AG04450 (cell line): ENCODE results near the gene LIN54. TPM values are rescaled to one million over a fixed set of nuclear protein-coding genes. Genes with fewer than 3 reads are reported as not detected.
"Not testable (repeated sequence)": the region's sequence is repeated elsewhere in the genome, so short reads cannot be mapped to it uniquely, and the experiment has no call there.

ENCODE experiments used
- CTCF ChIA-PET: fragments of 300-600, 350-600 bp; formaldehyde crosslinking; extraction: SDS; loops from one replicate; lab custom pipeline; 2022; ENCODE audit warnings: antibody characterized with exemption, inconsistent platforms; lab: Charles Lee
- POLR2A ChIA-PET: fragments of 350-600 bp; formaldehyde crosslinking; extraction: SDS; loops from one replicate; lab custom pipeline; 2021; ENCODE audit warnings: antibody characterized with exemption, inconsistent platforms; lab: Yijun Ruan, JAX
- DNase-seq: peaks from one replicate; pipeline ENCODE4 v3.0.0-alpha.2; 2011; ENCODE audit warnings: low read depth, low spot score
- H3K27ac ChIP-seq: one replicate; pipeline ENCODE4 v1.5.1; 2012; ENCODE audit warnings: low read depth, low read length, control low read depth
- H3K27me3 ChIP-seq: one replicate; pipeline ENCODE4 v1.6.0; 2012; ENCODE audit warnings: low read length; ENCODE audit not compliant: control insufficient read depth, insufficient read depth
- H3K4me3 ChIP-seq: 2 replicates; pipeline ENCODE4 v1.5.1; 2011; ENCODE audit warnings: mild to moderate bottlenecking, low read depth, low read length, control low read depth
- H3K9me3 ChIP-seq: 2 replicates; pipeline ENCODE4 v1.5.1; 2012; ENCODE audit warnings: low read length; ENCODE audit not compliant: control insufficient read depth, insufficient read depth
- polyA minus RNA-seq: library from RNA; depleted of rRNA, polyadenylated mRNA; stranded (reverse); fragments of >200 nt; gene quantifications from 2 replicates; pipeline ENCODE4 v1.2.3, GENCODE V29; 2011; rRNA and poly(A)+ RNA removed
- polyA plus RNA-seq: library from polyadenylated mRNA; depleted of rRNA; stranded (reverse); fragments of >200 nt; gene quantifications from 2 replicates; pipeline ENCODE4 v1.2.3, GENCODE V29; 2011; rRNA removed
- TF ChIP-seq, protein P1 (sequence below): IDR thresholded peaks from 2 replicates; pipeline ENCODE4 v1.5.1; 2011; ENCODE audit warnings: low read depth, low read length, control low read depth, inconsistent platforms

LIN54 gene
- polyA plus RNA-seq = 9.6 and 13.9 TPM in 2 replicates
- polyA minus RNA-seq = 25.2 and 34.4 TPM in 2 replicates

DNA sequence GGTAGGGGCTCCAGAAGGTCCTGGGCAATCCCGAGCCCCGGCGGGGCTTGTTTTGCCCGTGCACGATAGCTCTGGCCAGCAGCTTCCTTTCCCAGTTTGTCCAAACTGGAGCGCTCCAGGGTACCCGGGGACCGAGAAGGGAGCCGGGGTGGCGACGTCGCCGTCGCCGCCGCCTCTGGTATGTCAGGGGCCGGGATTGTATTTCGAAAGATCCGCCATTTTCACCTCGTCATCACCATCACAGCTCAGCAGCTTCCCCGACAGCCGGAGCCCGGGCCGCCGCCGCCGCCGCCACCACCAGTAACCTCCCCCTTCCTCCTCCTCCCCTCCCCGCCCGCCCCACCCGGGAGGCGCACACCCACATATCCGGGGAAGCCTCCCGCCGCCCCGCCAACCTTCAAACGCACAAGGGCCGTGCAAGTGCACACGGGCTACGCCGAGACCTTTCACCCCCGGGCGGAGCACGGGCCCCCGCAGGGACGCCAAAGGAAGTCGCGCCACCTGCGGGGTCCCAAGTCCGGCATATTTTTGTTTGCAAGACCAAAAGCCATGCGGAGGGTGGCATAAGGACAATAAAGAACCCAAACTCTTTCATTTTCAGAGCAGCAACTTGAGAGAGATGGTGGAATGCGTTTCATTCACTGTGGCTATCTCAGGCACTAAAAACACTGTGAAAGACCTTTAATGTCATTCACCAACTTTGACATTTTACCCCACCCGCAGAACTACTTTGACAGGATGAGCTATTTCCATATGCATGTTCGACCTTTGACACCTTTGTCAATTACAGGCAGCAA is at the start of gene LIN54:
TSS of gene LIN54 (minus strand) at position 302 of the 797 bp plus-strand sequence. CDS start 25,979 bp downstream, outside the sequence.
- H3K27me3 ChIP-seq = no peaks in the 10 kb centered on the region
- ChIA-PET POLR2A (interaction anchor here (0.6 to 3.9 kb wide), 7 partner anchors 23 to 1945 kb away, joined by 3 to 33 read pairs (median 5); partner anchors contain the start of gene COPS4), CTCF (interaction anchor here (0.6 to 2.5 kb wide), 7 partner anchors 21 to 522 kb away, joined by 3 to 9 read pairs (median 5); partner anchors contain the start of genes COPS4, COQ2 and THAP9)
- TF ChIP-seq, protein P1, sequence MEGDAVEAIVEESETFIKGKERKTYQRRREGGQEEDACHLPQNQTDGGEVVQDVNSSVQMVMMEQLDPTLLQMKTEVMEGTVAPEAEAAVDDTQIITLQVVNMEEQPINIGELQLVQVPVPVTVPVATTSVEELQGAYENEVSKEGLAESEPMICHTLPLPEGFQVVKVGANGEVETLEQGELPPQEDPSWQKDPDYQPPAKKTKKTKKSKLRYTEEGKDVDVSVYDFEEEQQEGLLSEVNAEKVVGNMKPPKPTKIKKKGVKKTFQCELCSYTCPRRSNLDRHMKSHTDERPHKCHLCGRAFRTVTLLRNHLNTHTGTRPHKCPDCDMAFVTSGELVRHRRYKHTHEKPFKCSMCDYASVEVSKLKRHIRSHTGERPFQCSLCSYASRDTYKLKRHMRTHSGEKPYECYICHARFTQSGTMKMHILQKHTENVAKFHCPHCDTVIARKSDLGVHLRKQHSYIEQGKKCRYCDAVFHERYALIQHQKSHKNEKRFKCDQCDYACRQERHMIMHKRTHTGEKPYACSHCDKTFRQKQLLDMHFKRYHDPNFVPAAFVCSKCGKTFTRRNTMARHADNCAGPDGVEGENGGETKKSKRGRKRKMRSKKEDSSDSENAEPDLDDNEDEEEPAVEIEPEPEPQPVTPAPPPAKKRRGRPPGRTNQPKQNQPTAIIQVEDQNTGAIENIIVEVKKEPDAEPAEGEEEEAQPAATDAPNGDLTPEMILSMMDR = no peak
- peak within 1 kb of the TSS; percentile 95 for H3K27ac ChIP-seq
- DNase-seq = no peak
- H3K4me3 ChIP-seq = peak within 1 kb of the TSS; percentile 78
- no peaks in the 10 kb centered on the region for H3K9me3 ChIP-seq

DNA sequence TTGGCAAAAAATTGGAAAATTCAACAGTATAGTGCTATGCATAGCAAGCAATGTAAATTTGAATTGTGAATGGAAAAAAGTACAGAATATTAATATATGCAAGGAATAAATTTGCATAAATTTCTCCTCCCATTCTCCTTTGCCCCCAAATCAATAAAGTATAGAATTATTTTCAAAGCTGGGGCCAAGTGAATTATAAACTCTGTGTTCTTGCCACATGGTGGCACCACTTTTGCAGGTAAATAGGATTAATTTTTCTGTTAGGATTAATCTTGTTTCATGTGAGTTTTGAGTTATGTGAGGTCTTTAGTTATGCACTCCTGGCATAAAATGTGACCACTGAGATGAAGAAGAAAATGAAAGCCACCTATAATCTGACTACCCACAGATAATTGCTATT is 44.3 kb upstream of the LIN54 start:
- DNase-seq = no peak
- POLR2A ChIA-PET = no interaction called here
- Histone ChIP-seq H3K4me3 (no peak overlapping the region), H3K27me3 (no peaks in the 10 kb centered on the region), H3K27ac (no peak overlapping the region), H3K9me3 (no peaks in the 10 kb centered on the region)
- CTCF ChIA-PET = interaction anchor here (1.0 to 2.6 kb wide), 5 partner anchors 7 to 226 kb away, joined by 3 to 18 read pairs (median 4); no protein-coding TSS in a partner anchor
- TF ChIP-seq, protein P1 = peak; percentile 41

DNA sequence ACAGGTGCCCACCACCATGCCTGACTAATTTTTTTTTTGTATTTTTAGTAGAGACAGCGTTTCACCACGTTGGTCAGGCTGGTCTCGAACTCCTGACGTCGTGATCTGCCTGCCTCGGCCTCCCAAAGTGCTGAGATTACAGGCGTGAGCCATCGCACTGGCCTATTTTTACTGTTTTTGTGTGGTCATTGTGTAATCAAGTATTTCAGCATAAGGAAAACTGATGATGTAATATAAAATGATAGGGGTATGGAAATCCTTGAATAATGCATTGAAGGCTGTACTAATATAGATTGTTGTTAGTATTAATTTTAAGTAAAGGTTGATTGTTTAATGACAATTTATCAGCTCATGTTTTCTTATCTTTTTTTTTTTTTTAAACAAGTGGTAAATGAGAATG is 38.2 kb upstream of the LIN54 start:
- H3K27ac ChIP-seq, H3K4me3 ChIP-seq, H3K9me3 ChIP-seq, CTCF ChIA-PET, DNase-seq, H3K27me3 ChIP-seq, POLR2A ChIA-PET: not testable (repeated sequence)

DNA sequence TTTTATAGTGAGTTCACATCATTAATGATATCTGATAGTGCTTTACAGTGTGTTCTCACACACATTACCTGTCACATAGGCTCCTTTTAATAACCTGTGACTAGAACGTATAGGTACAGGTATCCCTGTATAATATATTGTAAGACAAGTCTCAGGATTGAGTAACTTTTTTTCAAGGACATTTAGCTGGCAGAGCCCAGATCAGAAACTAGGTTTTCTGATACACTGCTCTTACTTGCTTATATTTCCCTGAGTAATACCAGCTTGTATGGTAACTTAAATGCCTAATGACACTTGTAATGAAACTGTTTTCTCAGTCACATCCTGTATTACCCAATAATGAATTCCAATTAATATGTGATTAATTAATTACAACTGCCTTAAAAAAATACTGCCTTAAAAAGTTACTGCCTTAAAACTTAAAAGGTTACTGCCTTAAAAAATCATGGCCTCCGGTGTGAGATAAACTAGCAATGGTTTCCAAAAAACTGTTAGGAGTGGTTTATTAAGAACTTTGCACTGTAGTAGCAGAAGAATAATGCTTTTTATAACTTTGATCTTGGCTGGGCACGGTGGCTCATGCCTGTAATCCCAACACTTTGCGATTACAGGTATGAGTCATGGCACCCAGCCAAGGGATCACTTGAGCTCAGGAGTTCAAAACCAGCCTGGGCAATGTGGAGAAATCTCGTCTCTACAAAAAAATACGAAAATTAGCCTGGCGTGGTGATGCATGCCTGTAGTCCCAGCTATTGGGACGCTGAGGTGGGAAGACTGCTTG is 36.3 kb upstream of the LIN54 start:
- ChIA-PET CTCF (interaction anchor here (0.6 to 1.4 kb wide), 5 partner anchors 12 to 236 kb away, joined by 3 to 7 read pairs (median 3); partner anchors contain the start of gene COPS4), POLR2A (no interaction called here)
- H3K4me3 ChIP-seq = no peak overlapping the region
- no peaks in the 10 kb centered on the region for H3K9me3 ChIP-seq
- TF ChIP-seq, protein P1 = no peak
- H3K27ac ChIP-seq = no peak overlapping the region
- no peaks in the 10 kb centered on the region for H3K27me3 ChIP-seq
- no peak for DNase-seq

DNA sequence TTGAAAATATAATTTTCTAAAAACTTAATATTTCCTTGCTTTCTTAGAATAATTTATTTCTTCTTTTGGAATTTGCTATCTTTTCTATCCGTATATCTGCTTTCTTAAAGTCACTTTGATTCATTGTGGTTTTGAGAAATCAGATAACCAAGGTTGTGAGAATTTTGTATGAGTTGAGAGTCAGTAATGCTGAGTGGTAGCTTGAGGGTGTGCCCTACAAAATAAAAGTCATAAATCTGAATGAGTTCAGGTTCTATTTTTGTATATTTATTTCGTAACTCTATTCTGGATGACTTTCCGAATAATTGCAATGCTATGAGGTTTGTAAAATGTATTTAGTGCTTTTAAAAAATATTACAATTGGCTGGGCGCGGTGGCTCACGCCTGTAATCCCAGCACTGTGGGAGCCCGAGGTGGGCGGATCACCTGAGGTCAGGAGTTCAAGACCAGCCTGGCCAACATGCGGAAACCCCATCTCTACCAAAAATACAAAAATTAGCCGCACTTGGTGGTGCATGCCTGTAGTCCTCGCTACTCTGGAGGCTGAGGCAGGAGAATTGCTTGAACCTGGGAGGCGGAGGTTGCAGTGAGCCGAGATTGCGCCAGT is 33.3 kb upstream of the LIN54 start:
- ChIA-PET CTCF (interaction anchor here (1.5 to 1.9 kb wide), 2 partner anchors 31 to 217 kb away, joined by 4 to 5 read pairs; no protein-coding TSS in a partner anchor), POLR2A (interaction anchor here (1.8 kb wide), 1 partner anchor 9 kb away, joined by 5 read pairs; the partner anchor contains the start of gene COPS4)
- DNase-seq = no peak
- H3K27me3 ChIP-seq = no peaks in the 10 kb centered on the region
- H3K27ac ChIP-seq = no peak overlapping the region
- no peak overlapping the region for H3K4me3 ChIP-seq
- no peaks in the 10 kb centered on the region for H3K9me3 ChIP-seq
- TF ChIP-seq, protein P1 = no peak

DNA sequence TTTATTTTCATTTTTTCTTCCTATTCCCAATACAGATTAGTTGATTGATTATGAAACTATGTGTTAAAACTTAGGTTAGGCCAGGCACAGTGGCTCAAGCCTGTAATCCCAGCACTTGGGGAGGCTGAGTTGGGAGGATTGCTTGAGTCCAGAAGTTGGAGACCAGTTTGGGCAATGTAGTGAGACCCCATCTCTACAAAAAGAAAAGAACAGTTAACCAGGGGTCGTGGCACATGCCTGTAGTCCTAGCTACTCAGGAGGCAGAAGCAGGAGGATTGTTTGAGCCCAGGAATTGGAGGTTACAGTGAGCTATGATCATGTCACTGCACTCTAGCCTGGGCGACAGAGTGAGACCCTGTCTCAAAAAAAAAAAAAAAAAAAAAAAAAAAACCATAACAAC is 32.5 kb upstream of the LIN54 start:
- H3K4me3 ChIP-seq, H3K27ac ChIP-seq, H3K27me3 ChIP-seq, H3K9me3 ChIP-seq, DNase-seq, POLR2A ChIA-PET: not testable (repeated sequence)
- CTCF ChIA-PET = interaction anchor here (1.5 kb wide), 1 partner anchor 32 kb away, joined by 4 read pairs; no protein-coding TSS in a partner anchor
